GM19324 (cell line): ENCODE measurements around the gene PSMA7.

Source experiments
- ATAC-seq: cut with Tn5 transposase; IDR thresholded peaks from one replicate; pipeline ENCODE4 v1.9.1; 2021; ENCODE audit warnings: mild to moderate bottlenecking, moderate library complexity; ENCODE audit not compliant: unreplicated experiment, low FRiP score

Gene PSMA7

DNA sequence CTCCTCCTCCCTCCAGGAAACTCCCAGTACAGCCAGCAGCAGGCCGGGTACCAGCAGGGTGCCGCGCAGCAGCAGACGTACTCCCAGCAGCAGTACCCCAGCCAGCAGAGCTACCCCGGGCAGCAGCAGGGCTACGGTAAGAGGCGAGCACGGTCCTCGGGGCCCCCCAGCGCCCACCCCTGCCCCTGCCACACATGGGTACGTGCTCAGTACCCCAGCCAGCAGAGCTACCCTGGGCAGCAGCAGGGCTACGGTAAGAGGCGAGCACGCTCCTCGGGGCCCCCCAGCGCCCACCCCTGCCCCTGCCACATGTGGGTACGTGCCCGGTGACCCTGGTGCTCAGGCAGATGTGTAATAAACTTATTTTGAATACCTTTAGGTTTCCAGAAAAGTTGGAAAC, 29.5 kb upstream of the PSMA7 start:
- no peak for ATAC-seq

DNA sequence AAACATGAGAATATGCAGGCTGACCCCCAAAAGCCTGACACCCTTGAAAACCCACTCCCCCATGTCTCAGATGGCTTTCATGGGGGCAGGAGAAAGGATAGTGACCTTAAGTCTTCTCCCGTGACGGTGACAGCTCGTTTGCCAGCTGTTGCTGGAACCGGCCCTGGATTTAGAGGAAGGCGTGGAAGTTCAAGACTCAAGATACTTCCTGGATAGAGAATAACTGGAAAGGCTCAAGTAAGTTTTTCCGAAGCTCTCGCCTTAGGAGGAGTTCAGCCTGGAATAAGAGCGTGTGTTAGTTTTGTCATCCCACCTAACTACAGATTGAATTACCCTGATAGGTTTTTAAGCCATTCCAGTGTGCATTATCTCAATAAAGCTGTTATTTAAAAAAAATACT, 28.1 kb upstream of the PSMA7 start:
- ATAC-seq: no peak

DNA sequence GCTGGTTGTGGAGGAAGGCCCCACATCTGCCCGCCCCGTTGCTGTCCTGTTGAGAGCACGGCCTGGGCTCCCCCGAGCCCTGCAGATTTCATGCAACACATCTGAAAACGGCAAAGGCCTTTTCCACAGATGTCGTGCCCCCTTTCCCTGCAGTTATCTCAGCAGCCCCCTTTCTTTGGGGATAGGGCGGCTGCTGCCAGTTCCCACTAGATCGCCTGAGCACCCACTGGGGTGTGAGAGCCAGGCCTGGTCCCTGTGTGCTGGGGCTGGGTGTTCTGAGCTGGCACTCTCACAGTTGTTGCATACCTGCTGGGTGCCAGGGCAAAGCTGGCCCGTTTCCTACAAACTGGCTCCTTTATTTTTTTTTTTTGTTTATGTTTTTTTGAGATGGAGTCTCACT, 27.3 kb upstream of the PSMA7 start:
- no peak for ATAC-seq

DNA sequence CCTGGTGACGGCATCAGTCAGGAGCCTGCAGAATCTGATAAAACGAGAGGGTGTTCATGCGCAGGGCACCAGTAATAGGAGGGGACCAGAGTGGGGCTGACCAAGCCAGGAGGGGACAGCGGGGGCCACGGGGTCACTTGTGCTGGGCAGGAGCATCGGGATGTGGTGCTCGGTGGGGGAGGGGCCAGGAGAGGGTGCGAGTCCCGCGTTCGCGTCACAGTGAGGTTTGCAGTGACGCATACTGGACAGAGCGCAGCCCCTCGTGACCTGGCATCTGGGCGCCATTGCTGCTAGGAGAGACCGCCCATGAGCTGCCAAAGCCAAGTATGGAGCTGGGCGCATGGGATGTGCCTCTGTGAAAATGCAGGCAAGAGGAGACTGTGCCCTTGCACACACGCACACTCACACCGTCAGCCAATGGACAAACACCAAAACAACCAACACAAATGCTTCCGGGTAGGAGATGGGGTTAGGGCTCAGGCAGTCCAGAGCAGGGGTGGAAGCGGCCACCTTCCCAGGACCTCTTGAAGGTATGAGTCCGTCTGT, 25.8 kb upstream of the PSMA7 start:
- ATAC-seq: no peak

DNA sequence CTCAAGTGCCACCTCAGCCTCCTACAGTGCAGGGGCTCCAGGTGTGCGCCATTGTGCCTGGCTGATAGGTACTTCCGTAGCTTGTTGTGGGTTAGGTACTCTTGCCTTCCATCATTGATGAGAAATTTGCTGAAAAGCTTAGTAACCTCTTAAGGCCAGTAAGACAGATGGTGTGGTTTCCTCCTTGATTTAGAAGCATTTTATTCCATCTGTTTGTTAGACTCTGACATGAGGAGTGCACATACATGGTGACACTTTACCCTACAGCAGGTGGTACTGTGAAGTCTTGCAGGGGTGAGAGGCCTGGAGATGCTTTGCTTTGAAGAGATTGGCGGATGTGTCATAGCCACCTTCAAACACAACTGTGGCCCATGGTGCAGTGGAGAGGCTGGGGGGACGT, 24.9 kb upstream of the PSMA7 start:
- no peak for ATAC-seq

DNA sequence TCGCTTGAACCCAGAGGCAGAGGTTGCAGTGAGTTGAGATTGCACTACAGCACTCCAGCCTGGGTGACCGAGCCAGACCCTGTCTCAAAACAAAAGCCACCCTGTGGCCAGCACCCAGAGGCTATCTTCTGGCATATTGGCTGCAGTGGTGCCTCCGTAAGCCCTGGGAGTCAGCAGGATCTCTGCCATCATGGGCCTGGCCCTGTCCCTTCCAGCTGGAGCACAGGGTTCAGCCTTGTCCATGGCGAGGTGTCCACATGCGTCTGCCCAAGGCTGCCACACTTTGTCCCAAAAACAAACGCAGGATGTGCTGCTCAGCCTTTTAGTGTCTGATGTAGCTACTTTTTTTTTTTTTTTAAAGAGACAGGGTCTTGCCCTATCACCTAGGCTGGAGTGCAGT, 24.3 kb upstream of the PSMA7 start:
- no peak for ATAC-seq

DNA sequence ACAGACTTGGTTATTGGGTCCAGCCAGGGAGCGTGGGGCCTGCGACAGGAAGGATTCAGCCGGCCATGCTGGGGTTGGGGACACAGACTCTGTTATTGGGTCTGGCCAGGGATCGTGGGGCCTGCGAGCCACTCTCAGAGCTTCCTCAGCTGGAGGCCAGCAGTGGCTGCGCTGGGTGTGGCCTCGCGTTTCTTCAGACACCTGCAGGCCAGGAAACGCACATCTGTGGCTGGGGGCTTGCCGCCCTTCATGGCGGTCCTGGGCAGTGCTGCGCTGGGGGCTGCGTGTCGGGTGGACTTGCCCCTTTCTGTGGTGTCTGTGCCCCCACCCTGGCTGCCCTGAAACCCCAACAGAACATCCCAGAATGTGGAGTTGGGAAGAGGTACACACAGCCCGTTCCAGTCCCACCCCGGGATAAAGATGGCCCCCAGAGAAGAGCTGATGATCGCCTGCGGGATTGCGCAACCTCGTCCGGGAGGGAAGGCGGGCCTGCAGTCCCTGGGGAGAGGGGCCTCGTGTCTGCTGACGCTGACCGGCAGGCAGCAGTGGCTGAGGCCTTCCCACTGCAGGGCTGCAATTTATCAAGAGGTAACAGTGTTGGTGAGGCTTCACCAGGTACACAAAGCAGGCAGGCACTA, 22.7 kb upstream of the PSMA7 start:
- ATAC-seq: no peak

DNA sequence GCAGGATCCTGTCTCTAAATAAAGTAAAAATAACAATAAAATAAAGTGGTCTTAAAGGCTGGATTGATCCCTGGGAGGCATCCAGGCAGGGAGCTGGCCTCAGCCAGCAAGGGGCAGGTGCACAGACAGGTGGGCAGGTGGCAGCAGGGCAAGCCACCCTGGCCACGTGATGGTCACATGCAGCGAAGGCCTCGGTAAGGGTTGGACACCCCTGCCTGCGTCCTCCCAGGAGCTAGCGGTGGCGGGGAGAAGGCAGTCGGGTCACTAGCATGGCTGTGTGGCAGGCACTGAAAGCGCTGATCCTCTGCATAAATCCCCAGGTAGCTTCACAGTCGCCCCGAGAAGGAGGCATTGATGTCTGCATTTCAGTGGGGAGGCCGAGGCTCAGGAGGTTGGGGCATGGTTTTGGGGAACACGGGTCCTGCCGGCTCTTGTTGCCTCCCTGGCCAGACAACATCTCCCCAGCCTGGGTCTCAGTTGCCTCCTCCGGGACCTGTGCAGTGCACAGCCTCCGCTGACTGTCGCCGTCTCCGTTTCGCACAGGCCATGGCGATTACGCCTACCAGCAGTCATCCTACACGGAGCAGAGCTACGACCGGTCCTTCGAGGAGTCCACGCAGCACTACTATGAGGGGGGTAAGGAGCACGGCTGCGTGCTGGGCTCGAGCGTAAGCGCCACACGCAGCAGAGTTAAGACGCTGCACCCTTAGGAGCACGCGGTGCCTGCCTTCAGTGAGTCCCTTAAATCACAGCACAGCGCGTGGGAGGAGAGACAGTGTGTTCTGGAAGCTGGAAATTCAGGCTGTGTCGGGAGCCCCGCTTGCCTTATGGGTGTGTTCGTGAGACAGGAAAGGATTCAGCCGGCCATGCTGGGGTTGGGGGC, 21.9 kb upstream of the PSMA7 start:
- ATAC-seq: no peak

DNA sequence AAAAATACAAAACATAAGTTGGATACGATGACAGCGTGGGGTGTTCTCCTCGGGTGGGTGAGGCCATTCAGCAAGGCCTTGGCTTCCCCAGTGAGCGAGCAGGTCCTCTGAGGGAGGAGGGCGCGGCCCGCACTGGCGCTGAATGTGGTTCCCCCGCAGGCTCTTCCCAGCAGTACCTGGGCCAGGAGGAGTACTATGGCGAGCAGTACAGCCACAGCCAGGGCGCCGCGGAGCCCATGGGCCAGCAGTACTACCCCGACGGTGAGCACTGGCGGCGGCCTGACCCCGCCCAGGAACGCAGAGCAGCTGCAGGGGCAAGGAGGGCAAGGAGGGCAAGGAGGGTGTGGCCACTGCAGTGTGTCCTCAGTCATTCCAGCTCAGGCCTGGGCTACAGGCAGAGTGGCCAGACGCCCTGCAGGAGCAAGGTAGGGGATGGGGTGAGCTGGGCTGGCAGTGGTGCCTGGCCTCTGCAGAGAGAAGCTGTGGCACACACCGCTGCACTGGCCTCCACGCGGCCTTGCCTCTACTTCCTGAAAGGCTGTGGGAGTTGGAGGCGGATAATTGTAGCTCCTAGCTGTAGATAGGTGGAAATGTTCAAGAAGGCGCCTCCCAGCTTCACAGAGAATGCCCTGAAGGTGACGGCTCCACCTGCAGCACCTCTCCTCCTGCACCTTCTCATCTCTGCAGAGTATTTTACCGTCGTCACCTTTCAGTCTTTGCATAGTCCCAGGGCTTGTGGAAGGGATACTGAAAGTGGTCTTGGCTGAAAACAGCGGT, 21.0 kb upstream of the PSMA7 start:
- no peak for ATAC-seq

DNA sequence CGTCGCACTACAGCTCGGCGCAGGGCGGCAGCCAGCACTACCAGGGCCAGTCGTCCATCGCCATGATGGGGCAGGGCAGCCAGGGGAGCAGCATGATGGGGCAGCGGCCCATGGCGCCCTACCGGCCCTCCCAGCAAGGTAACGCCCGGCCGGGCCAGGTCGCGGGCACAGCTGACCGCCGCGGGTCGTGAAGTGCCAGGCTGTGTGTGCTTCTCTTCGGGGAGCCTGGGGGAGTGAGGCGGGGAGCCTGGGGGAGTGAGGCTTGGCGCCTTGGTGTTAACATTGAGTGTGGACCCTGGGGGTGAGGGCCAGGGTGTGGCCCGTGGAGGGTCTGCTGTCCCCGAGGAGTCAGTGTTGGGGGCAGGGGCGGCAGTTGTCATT, 20.3 kb upstream of the PSMA7 start:
- ATAC-seq: no peak

DNA sequence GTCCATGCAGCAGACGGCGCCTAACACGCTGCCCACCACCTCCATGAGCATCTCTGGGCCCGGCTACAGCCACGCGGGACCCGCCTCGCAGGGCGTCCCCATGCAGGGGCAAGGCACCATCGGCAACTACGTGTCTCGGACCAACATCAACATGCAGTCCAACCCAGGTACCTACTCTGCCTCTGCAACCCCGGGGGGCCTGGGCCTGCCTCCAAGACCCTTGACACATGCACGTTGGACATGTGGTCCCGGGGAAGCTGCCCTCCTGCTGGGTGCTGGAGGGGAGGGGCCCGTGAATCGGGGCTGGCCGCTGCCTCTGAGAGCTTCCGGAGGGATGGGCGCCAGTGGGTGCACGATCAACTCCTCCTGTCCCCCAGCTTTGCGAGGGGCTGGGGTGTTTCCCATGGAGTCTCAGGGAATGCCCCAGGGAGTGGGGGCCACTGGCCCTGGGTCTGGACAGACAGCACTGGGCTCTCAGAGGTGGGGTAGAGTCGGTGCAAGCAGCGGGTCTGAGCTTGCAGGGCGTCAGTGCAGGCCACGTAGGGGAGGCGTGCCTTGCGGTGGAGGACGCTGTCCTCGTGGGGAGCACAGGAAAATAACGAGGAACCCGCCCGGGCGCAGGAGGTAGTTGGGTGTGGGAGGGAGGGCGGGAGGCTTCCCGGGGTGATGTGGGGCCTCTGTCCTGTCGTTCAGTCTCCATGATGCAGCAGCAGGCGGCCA, 19.7 kb upstream of the PSMA7 start:
- no peak for ATAC-seq

DNA sequence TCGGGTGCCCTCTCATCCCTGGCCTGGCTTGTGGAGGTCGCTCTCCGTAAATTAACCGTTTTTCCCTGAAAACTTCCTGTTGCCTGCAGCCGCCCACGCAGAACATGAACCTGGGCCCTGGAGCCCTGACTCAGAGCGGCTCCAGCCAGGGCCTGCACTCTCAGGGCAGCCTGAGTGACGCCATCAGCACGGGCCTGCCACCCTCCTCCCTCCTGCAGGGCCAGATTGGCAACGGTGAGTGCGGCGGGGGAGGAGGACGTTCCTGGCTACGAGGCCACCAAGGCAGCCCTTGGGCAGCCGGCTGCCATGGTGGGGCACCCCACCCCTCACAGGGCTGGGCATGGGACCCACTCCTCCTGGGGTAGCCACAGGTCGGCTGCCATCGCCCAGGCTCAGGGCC, 18.2 kb upstream of the PSMA7 start:
- no peak for ATAC-seq

DNA sequence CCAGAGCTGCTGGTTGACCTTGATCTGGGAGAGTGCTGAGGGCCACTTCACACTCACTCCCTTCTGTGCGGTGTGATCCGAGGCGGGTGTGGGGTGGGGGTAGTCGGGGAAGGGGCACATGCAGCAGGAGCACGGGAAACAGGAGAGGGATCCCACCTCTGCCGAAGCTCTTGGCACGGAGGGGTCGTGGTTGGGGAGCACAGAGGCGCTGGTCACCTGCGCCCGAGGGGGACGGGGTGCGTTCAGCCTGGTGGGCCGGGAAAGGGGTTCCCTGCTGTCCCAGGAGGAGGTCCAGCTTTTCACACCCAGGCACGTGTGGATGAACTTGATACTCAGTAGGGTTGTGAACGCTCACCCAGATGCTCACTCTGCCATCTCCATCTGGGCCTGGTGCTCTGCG, 17.7 kb upstream of the PSMA7 start:
- no peak for ATAC-seq

DNA sequence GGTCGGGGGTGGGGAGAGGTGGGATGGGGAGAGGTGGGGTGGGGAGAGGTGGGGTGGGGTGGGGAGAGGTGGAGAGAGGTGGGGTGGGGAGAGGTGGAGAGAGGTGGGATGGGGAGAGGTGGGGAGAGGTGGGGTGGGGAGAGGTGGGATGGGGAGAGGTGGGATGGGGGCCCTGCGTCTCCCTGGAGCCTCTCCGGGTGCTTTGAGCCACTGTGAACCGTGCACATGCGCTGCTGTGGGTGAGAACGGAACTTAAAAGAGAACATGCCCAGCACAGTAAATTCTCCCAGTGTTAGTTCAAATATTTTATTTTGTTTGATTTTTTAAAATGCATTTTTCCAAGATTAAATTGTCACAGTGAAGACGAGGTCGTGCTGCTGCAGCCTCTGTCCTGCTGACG, 17.1 kb upstream of the PSMA7 start:
- ATAC-seq: no peak

DNA sequence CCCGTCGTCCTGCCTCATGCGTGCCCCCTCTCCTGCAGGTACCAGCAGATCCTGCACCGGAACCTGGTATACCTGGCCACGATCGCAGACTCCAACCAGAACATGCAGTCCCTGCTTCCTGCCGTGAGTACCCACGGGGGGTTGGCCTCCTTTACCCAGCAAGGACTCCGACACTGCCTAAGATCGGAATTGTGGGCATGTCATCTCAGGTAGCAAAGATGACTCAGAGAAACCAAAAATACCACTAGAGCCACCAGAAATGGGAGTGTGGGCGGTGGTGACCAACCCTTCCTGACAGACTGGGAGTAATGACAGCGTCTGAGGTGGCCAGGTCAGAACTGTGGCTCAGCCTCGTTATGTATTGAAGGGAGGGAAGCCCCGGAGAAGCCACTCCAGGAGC, 16.6 kb upstream of the PSMA7 start:
- no peak for ATAC-seq

DNA sequence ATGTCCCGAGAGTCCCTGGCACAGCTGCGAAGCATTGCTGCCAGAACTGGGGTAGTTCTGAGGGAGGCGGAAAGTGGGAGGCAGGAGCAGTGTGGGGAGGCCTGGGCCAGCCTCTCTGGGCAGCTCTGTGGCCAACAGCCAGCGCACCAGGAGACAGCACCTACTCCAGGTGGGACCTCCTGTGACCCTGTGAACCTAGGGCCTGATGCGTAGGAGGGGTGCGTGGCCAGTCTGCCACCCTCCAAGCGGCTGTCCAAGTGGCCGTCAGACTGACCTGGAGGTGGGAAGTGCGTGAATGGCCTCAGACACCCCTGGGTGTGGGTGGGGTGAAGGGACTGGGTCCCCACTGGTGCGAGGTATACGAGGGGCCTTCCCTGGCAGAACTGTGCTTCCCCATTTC, 15.9 kb upstream of the PSMA7 start:
- ATAC-seq: no peak

DNA sequence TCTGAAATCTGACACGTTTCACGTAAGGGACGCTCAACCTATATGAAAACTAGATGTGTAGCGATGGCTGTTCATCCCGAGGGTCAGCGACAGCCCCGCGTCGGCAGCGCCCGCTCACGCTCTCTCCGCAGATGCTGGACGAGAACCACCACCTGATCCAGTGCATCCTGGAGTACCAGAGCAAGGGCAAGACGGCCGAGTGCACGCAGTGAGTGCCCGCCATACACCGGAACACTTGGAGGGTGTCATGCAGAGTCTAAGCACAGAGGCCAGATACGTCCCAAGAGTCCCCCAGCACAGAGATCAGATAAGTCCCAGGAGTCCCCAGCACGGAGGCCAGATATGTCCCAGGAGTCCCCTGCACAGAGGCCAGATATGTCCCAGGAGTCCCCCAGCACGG, 15.3 kb upstream of the PSMA7 start:
- no peak for ATAC-seq

DNA sequence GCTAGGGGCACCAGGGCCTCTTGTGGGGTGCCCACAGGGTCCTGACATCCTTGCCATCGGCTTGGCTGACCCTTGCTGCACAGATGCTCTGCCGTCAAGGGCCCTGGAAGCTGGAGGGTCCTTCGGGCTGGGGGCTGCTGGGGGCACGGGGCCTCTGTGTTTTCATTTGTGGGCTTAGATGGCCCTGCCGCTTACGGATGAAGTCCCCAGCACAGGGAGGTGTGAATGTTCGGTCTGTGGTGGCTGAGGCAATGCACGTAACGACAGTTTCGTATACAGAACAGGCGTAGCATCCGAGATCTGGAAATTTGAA, 14.8 kb upstream of the PSMA7 start:
- ATAC-seq: no peak

DNA sequence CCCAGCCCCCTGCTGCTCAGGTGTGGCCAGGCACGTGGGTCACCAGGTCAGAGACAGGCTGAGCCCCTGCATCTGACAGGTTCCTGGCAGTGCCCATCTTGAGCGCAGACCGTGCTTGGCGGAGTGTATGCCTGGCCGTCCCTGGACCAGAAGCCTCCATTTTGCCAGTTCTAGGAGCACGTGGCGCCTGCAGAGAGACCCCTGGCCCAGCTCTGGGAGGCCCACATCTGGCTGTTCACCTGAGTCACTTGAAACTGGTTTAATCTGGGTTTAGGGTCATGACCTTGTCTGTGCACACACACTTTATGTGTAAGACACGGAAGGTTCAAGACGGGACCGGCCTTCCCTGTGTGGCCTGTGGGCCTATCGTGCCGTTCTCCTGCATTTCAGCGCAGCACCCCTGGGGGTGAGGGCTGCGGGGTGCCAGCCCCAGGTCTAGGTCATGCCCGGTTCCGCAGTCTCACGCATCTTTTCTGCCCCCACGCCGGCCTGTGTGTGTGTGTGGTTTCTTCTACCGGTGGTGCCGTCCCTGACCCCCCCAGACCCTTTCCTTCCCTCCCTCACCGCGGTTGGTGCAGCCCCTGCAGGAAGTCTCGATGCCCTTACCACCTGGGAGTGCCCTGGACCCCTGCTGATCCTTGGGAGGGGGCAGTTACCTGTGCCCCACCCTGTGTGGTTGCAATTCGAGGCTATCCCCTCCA, 14.3 kb upstream of the PSMA7 start:
- ATAC-seq: no peak
